ENCODE measurements around the gene SNRPB.

GRCh38 chr20:2516399-2516798 is 45.8 kb upstream of the SNRPB start:
- TF ChIP-seq CTCF (conservative IDR thresholded peaks at IDR 0.05; ENCODE audit: low read depth in 2 of 2) (no peak), ZNF331 (CRISPR knock-in tag; IDR thresholded peaks at IDR 0.05; ENCODE audit: low read depth) (no peak), EZH2 (IDR thresholded peaks at IDR 0.05; ENCODE audit: low read depth, unreplicated experiment) (no peak), EZH2phosphoT487 (IDR thresholded peaks at IDR 0.05; ENCODE audit: unreplicated experiment) (no peak), POLR2AphosphoS5 (IDR thresholded peaks at IDR 0.05; ENCODE audit: low read depth) (no peak), ZNF114 (CRISPR knock-in tag; IDR thresholded peaks at IDR 0.05) (no peak), CREB1 (CRISPR knock-in tag; IDR thresholded peaks at IDR 0.05; ENCODE audit: low read depth) (no peak)
